A549 (cell line): ENCODE results near the gene ZNF532.

ENCODE experiments used
- CEBPB ChIP-seq, 2 experiments: fragments of >200 bp in 1 of 2; sonication (Bioruptor Twin) in 1 of 2; formaldehyde crosslinking in 1 of 2; IDR thresholded peaks; 2 replicates each; pipeline ENCODE4 v1.6.1; 2012 to 2016
- CHD2 ChIP-seq: fragments of 150-350 bp; IDR thresholded peaks from 2 replicates; pipeline ENCODE4 v1.6.1; 2014; ENCODE audit warnings: low read length; ENCODE audit not compliant: partially characterized antibody
- EP300 ChIP-seq, 2 experiments: fragments of >200 bp; sonication (Bioruptor Twin); formaldehyde crosslinking; IDR thresholded peaks; 2 replicates in 1 of 2; 3 replicates in 1 of 2; pipeline ENCODE4 v1.6.1; 2016 to 2017
- ESRRA ChIP-seq: fragments of 150-350 bp; IDR thresholded peaks from 2 replicates; pipeline ENCODE4 v1.6.1; 2014; ENCODE audit warnings: mild to moderate bottlenecking, low read length, borderline replicate concordance
- JUN ChIP-seq, 2 experiments: fragments of >200 bp; sonication (Bioruptor Twin); formaldehyde crosslinking; IDR thresholded peaks; 2 replicates in 1 of 2; 3 replicates in 1 of 2; pipeline ENCODE4 v1.6.1; 2016 to 2017
- MAFK ChIP-seq: fragments of 450-650 bp; IDR thresholded peaks from 2 replicates; pipeline ENCODE4 v1.6.1; 2014; ENCODE audit not compliant: partially characterized antibody
- MAZ ChIP-seq: fragments of 150-350 bp; IDR thresholded peaks from 2 replicates; pipeline ENCODE4 v1.6.1; 2014; ENCODE audit warnings: antibody characterized with exemption, low read depth, low read length, borderline replicate concordance
- POLR2A ChIP-seq: IDR thresholded peaks from 2 replicates; pipeline ENCODE4 v1.6.1; 2012; ENCODE audit warnings: mild to moderate bottlenecking, low read length
- RAD21 ChIP-seq, 2 experiments: fragments of >200 bp in 1 of 2; sonication (Bioruptor Twin) in 1 of 2; formaldehyde crosslinking in 1 of 2; IDR thresholded peaks in 1 of 2; conservative IDR thresholded peaks in 1 of 2; 2 replicates in 1 of 2; 3 replicates in 1 of 2; pipeline ENCODE4 v1.6.1; 2012 to 2018; ENCODE audit warnings: inconsistent platforms in 1 of 2
- RCOR1 ChIP-seq: fragments of 150-350 bp; IDR thresholded peaks from 2 replicates; pipeline ENCODE4 v1.6.1; 2014; ENCODE audit warnings: antibody characterized with exemption, low read length, low read depth
- ZFP36 ChIP-seq: fragments of 450-650 bp; IDR thresholded peaks from 2 replicates; pipeline ENCODE4 v1.6.1; 2014; ENCODE audit warnings: borderline replicate concordance; ENCODE audit not compliant: partially characterized antibody
- ZSCAN20 ChIP-seq: fragments of 250-450 bp; sonication (Bioruptor Pico); IDR thresholded peaks from 2 replicates; pipeline ENCODE4 v1.8.0; 2022; ENCODE audit warnings: mild to moderate bottlenecking, moderate library complexity
- TF ChIP-seq, protein P1 (sequence below): fragments of >200 bp; sonication (Bioruptor Twin); formaldehyde crosslinking; IDR thresholded peaks from 3 replicates; pipeline ENCODE4 v1.5.1; 2016
- TF ChIP-seq, protein P2 (sequence below): fragments of 150-350 bp; IDR thresholded peaks from 2 replicates; pipeline ENCODE4 v1.6.1; 2014; ENCODE audit warnings: low read depth, mild to moderate bottlenecking, low read length

DNA sequence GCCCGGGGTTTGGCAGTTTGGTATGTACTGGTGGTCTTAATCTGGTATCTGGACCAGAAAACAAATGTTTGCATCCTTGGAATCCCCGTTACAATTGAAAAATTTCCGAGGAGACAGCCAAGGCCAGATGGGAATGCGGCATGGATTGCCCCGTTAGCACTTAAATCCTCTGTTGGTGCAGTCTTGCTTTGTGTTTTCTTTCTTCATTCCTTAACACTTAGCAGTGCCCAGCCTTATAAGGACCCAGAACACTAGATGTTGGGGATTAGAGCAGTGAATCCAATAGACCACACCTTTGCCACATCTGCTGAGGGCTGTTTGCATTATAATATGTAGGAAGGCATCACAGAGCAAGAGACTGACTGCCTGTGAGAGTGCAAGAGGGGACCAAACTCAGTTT lies 12.8 kb upstream of the ZNF532 start:
- TF ChIP-seq, protein P1, sequence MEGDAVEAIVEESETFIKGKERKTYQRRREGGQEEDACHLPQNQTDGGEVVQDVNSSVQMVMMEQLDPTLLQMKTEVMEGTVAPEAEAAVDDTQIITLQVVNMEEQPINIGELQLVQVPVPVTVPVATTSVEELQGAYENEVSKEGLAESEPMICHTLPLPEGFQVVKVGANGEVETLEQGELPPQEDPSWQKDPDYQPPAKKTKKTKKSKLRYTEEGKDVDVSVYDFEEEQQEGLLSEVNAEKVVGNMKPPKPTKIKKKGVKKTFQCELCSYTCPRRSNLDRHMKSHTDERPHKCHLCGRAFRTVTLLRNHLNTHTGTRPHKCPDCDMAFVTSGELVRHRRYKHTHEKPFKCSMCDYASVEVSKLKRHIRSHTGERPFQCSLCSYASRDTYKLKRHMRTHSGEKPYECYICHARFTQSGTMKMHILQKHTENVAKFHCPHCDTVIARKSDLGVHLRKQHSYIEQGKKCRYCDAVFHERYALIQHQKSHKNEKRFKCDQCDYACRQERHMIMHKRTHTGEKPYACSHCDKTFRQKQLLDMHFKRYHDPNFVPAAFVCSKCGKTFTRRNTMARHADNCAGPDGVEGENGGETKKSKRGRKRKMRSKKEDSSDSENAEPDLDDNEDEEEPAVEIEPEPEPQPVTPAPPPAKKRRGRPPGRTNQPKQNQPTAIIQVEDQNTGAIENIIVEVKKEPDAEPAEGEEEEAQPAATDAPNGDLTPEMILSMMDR, result no peak
- TF ChIP-seq CEBPB (IDR thresholded peaks at IDR 0.05), result no peak
- TF ChIP-seq RCOR1, result no peak
- no peak for TF ChIP-seq MAFK
- no peak for TF ChIP-seq JUN (IDR thresholded peaks at IDR 0.05)
- no peak for TF ChIP-seq POLR2A
- TF ChIP-seq ESRRA, result no peak
- no peak for TF ChIP-seq RAD21 (conservative IDR thresholded peaks at IDR 0.05 in 1 of 2, IDR thresholded peaks at IDR 0.05 in 1 of 2)
- TF ChIP-seq EP300 (IDR thresholded peaks at IDR 0.05), result no peak
- no peak for TF ChIP-seq MAZ
- no peak for TF ChIP-seq ZSCAN20 (CRISPR knock-in tag)
- no peak for TF ChIP-seq CHD2
- TF ChIP-seq ZFP36, result no peak
- TF ChIP-seq, protein P2, sequence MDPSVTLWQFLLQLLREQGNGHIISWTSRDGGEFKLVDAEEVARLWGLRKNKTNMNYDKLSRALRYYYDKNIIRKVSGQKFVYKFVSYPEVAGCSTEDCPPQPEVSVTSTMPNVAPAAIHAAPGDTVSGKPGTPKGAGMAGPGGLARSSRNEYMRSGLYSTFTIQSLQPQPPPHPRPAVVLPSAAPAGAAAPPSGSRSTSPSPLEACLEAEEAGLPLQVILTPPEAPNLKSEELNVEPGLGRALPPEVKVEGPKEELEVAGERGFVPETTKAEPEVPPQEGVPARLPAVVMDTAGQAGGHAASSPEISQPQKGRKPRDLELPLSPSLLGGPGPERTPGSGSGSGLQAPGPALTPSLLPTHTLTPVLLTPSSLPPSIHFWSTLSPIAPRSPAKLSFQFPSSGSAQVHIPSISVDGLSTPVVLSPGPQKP, result no peak
